ENCODE results near the gene FGF10.

Gene FGF10

DNA sequence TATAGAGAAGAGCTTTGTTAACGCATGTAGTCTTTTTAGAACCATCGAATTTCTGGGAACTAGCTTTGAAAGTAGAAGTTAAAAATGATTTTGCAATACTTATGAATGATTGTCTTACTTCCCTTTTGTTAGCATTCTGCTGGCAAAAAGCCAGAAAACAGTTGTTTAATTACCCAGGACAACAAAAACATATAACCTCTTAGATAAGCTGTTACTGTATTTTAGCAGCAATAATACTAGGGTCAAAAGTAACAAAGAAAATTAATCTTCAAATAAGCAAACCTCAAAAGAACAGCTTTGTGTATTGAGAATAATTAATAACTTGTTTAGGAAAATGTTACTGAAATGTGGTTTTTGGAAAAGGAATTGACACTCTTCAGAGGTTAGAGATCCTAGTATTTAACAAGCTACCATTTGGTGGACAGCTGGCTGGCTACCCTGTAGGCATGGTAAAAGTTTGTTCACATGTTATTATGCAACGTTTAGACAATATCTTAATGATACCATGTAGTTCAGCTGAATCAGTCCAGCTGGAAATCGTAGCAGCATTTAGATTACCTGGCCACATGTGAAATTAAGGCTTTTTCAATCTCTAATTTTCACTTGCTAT lies 3.8 kb downstream of the FGF10 start:
- H3K36me3 Mint-ChIP-seq (ENCODE audit: low read depth): peaks cover 3% of the 10 kb centered on the region
- H3K27ac Mint-ChIP-seq: peak overlapping the region; percentile 64 to 82 (median 71)
- TF ChIP-seq, protein P1, sequence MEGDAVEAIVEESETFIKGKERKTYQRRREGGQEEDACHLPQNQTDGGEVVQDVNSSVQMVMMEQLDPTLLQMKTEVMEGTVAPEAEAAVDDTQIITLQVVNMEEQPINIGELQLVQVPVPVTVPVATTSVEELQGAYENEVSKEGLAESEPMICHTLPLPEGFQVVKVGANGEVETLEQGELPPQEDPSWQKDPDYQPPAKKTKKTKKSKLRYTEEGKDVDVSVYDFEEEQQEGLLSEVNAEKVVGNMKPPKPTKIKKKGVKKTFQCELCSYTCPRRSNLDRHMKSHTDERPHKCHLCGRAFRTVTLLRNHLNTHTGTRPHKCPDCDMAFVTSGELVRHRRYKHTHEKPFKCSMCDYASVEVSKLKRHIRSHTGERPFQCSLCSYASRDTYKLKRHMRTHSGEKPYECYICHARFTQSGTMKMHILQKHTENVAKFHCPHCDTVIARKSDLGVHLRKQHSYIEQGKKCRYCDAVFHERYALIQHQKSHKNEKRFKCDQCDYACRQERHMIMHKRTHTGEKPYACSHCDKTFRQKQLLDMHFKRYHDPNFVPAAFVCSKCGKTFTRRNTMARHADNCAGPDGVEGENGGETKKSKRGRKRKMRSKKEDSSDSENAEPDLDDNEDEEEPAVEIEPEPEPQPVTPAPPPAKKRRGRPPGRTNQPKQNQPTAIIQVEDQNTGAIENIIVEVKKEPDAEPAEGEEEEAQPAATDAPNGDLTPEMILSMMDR (IDR thresholded peaks at IDR 0.05; ENCODE audit: unreplicated experiment in 3 of 3): no peak
- H3K9me3 Mint-ChIP-seq: no peaks in the 10 kb centered on the region
- H3K27me3 Mint-ChIP-seq (ENCODE audit: low read depth): peaks cover 27% of the 10 kb centered on the region
- H3K4me1 Mint-ChIP-seq: peaks cover 43% of the 10 kb centered on the region
- H3K4me3 Mint-ChIP-seq: peak overlapping the region; percentile 77 to 81 (median 79)

DNA sequence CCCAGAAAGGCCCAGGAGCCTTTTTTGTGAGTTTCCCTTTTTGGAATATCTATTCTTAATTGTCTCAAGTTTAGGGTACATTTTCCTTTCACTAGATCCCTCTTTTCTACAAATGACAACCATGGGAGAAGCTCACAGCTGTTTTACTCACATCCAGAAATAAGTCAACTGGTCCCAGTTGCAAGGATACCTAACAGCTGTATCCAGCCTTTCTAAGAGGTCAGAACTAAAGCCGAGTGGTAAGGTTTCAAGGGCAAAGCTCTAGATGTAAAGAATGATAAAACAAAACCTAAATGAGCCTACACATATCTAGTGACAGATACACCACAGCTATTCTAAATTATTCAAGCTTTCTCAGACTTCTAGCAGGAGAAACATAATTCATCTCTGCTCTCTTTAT lies 4.4 kb downstream of the FGF10 start:
- peak overlapping the region; percentile 64 to 82 (median 71) for H3K27ac Mint-ChIP-seq
- H3K4me3 Mint-ChIP-seq: peak overlapping the region; percentile 77 to 81 (median 79)
- TF ChIP-seq, protein P1 (IDR thresholded peaks at IDR 0.05; ENCODE audit: unreplicated experiment in 3 of 3): no peak
- peaks cover 23% of the 10 kb centered on the region for H3K27me3 Mint-ChIP-seq (ENCODE audit: low read depth)
- H3K4me1 Mint-ChIP-seq: peaks cover 38% of the 10 kb centered on the region
- peaks cover 4% of the 10 kb centered on the region for H3K36me3 Mint-ChIP-seq (ENCODE audit: low read depth)
- H3K9me3 Mint-ChIP-seq: no peaks in the 10 kb centered on the region

DNA sequence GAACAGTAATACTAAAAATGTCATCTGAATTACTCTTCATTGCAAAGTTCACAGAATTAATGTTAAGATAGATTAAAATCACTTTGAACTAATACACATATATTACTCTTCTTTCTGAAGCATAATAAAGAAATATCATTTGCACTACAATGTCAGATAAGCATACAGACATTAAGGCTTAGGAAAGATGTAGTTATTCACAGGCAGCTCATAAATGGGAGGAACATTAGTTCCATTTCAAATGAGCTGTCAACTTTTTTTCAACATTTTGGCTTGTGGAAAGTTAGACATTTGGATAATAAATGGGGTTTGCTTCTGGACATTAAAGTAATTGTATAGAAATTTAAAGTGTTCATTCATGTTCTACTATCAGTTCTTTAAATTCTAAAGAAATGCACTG lies 6.3 kb downstream of the FGF10 start:
- no peaks in the 10 kb centered on the region for H3K9me3 Mint-ChIP-seq
- H3K4me3 Mint-ChIP-seq: no peak overlapping the region
- peaks cover 15% of the 10 kb centered on the region for H3K36me3 Mint-ChIP-seq (ENCODE audit: low read depth)
- TF ChIP-seq, protein P1 (IDR thresholded peaks at IDR 0.05; ENCODE audit: unreplicated experiment in 3 of 3): no peak
- peak overlapping the region in 1 of 3 experiments; percentile 40 for H3K27ac Mint-ChIP-seq
- H3K4me1 Mint-ChIP-seq: peaks cover 34% of the 10 kb centered on the region
- peaks cover 6% of the 10 kb centered on the region for H3K27me3 Mint-ChIP-seq (ENCODE audit: low read depth)

DNA sequence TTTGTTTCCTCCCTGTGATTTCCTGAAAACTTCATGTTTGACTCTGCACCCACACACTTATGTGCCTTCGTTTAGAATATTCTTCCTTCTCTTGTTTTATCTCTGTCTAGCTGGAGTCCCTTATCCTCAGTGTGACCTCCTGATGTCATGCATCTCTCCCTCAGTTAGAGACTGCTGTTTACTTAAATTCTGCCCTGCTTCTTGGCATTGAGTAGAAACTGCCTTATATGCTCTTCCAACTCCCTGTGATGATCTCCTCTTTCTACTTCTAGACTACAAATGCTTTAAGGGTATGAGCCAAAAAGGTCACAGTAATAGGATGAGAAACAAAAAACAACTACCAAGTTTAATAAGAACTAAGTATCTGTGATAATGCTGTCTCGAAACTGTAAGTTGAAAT lies 12.2 kb downstream of the FGF10 start:
- Mint-ChIP-seq H3K9me3 (peaks cover 15% of the 10 kb centered on the region), H3K4me1 (peaks cover 5% of the 10 kb centered on the region), H3K27me3 (ENCODE audit: low read depth) (no peaks in the 10 kb centered on the region), H3K36me3 (ENCODE audit: low read depth) (peaks cover 42% of the 10 kb centered on the region), H3K27ac (peak overlapping the region in 1 of 3 experiments; percentile 9), H3K4me3 (no peak overlapping the region)
- TF ChIP-seq, protein P1 (IDR thresholded peaks at IDR 0.05; ENCODE audit: unreplicated experiment in 3 of 3): no peak

DNA sequence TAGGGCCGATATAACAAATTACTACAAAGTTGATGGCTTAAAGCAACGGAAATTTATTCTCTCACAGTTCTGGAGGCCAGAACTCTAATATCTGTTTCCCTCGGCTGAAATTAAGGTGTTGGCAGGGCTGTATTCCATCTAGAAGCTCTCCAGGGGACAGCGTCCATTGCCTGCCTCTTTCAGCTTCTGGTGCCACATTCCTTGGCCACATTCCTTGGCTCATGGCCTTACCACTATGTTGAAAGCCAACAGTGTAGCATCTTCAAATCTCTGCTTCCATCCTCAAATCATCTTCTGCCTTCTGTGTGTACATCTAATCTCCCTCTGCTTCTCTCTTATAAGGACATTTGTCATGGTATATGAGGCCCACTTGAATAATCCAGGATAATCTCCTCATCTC lies 17.2 kb downstream of the FGF10 start:
- TF ChIP-seq, protein P1 (IDR thresholded peaks at IDR 0.05; ENCODE audit: unreplicated experiment in 3 of 3): no peak
- H3K4me1 Mint-ChIP-seq: peaks cover 16% of the 10 kb centered on the region
- H3K4me3 Mint-ChIP-seq: no peak overlapping the region
- H3K27me3 Mint-ChIP-seq (ENCODE audit: low read depth): no peaks in the 10 kb centered on the region
- peaks cover 15% of the 10 kb centered on the region for H3K9me3 Mint-ChIP-seq
- H3K27ac Mint-ChIP-seq: no peak overlapping the region
- H3K36me3 Mint-ChIP-seq (ENCODE audit: low read depth): peaks cover 34% of the 10 kb centered on the region

DNA sequence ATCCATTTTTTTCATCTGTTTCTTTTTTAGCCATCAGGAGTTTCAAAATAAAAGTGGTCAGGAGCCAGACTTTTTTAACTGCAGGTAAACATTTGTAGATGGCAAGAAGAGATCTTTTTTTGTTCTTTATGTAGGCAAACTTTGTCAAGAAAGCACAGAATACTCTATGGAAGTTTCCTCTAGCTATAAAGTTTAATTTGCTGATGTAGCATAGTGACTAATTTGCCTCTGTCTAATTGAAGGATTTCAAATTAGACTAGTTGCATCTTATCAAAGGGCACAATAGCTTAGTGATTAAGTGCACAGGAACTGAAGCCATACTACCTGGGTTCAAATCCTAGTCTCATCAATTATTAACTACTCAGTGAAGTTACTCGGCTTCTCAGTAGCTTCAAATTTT lies 22.0 kb downstream of the FGF10 start:
- H3K9me3 Mint-ChIP-seq: no peaks in the 10 kb centered on the region
- no peak overlapping the region for H3K4me3 Mint-ChIP-seq
- peaks cover 36% of the 10 kb centered on the region for H3K4me1 Mint-ChIP-seq
- H3K27ac Mint-ChIP-seq: peak overlapping the region in 1 of 3 experiments; percentile 29
- peaks cover 11% of the 10 kb centered on the region for H3K36me3 Mint-ChIP-seq (ENCODE audit: low read depth)
- TF ChIP-seq, protein P1 (IDR thresholded peaks at IDR 0.05; ENCODE audit: unreplicated experiment in 3 of 3): no peak
- no peaks in the 10 kb centered on the region for H3K27me3 Mint-ChIP-seq (ENCODE audit: low read depth)
